Vagina (tissue), 2 donors: ENCODE data around the gene ZNF830. TPM values are rescaled to one million over a fixed set of nuclear protein-coding genes. Genes with fewer than 3 reads are reported as not detected.

Source experiments
- DNase-seq, 2 donors: peaks; one replicate each; pipeline ENCODE4 v3.0.0-alpha.2; 2017; ENCODE audit errors: extremely low spot score in 2 of 2
- H3K27ac ChIP-seq: fragments of 200-600 bp; sonication (generic); one replicate; pipeline ENCODE4 v1.5.1; 2019
- H3K27me3 ChIP-seq: fragments of 200-600 bp; sonication (generic); one replicate; pipeline ENCODE4 v1.5.1; 2019
- H3K36me3 ChIP-seq, 2 donors: fragments of 200-600 bp; sonication (generic); one replicate each; pipeline ENCODE4 v1.5.1; 2017 to 2019
- H3K4me1 ChIP-seq: fragments of 200-600 bp; sonication (generic); one replicate; pipeline ENCODE4 v1.5.1; 2019
- H3K4me3 ChIP-seq, 2 donors: fragments of 200-600 bp; sonication (generic); 1 replicate in 1 of 2; 2 replicates in 1 of 2; pipeline ENCODE4 v1.5.1; 2016 to 2019
- H3K9me3 ChIP-seq: fragments of 200-600 bp; sonication (generic); one replicate; pipeline ENCODE4 v1.5.1; 2019
- POLR2A ChIP-seq, 2 donors: fragments of 450-650 bp; IDR thresholded peaks; one replicate each; pipeline ENCODE4 v1.6.1; 2017; ENCODE audit warnings: antibody characterized with exemption in 2 of 2, mild to moderate bottlenecking in 2 of 2, moderate library complexity in 2 of 2
- POLR2AphosphoS5 ChIP-seq, 2 donors: sonication (generic); formaldehyde crosslinking; IDR thresholded peaks; one replicate each; pipeline ENCODE4 v1.9.0; 2017; ENCODE audit warnings: antibody characterized with exemption in 2 of 2, mild to moderate bottlenecking in 2 of 2, low read depth in 1 of 2; ENCODE audit not compliant: insufficient read depth in 1 of 2
- intact Hi-C: fragments of 100-400 bp; cut with DNase I; formaldehyde crosslinking; loops from one replicate; pipeline ENCODE4 v1.15.1; 2023
- total RNA-seq: library from RNA; depleted of rRNA; stranded (reverse); fragments of >200 nt; gene quantifications from one replicate; pipeline ENCODE4 v1.2.3, GENCODE V29; 2016
- TF ChIP-seq, protein P1 (sequence below), 3 experiments: fragments of 450-650 bp in 2 of 3; fragments of 200-600 bp in 1 of 3; sonication (generic) in 1 of 3; IDR thresholded peaks; one replicate each; pipeline ENCODE4 v1.5.1; 2017 to 2019; ENCODE audit warnings: antibody characterized with exemption in 3 of 3, mild to moderate bottlenecking in 2 of 3, moderate library complexity in 2 of 3

The ZNF830 gene
- total RNA-seq, 1 donor from 2014 or later = 7.6 TPM

DNA sequence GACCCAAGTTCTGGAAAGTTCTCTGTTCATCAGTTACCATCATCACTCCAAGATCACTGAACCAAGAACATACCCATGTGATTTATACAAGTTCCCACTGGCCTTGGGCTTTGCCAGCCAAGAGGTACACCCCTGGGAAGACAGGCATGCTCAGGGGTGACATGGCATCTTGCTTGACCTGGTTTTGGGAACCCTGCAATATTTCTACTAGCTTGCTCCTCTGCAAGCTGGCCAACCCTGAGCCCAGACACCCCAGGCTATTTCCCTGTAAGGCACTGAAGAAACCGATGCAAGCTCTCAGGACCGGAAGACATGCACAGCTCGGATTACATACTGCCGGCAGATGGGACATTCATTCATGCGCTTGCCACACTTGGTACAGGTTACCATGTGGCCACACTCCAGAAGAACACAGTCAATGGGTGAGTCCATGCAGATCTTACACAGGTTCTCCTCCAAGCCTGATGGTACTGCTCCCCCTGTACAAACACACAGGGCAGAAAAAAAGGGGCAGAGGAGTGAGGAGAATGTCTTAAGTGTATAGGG is 50.4 kb downstream of the ZNF830 start:
- intact Hi-C loops = no loop called here
- Histone ChIP-seq H3K4me1 (no peaks in the 10 kb centered on the region), H3K9me3 (no peaks in the 10 kb centered on the region), H3K27ac (no peak overlapping the region), H3K36me3 (peaks cover 0 to 46% of the 10 kb centered on the region in 2 donors), H3K4me3 (no peak overlapping the region), H3K27me3 (no peaks in the 10 kb centered on the region)
- TF ChIP-seq POLR2A (IDR thresholded peaks at IDR 0.05) (no peak), POLR2AphosphoS5 (IDR thresholded peaks at IDR 0.05; ENCODE audit: insufficient read depth in 1 of 2, low read depth in 1 of 2) (no peak)
- TF ChIP-seq, protein P1, sequence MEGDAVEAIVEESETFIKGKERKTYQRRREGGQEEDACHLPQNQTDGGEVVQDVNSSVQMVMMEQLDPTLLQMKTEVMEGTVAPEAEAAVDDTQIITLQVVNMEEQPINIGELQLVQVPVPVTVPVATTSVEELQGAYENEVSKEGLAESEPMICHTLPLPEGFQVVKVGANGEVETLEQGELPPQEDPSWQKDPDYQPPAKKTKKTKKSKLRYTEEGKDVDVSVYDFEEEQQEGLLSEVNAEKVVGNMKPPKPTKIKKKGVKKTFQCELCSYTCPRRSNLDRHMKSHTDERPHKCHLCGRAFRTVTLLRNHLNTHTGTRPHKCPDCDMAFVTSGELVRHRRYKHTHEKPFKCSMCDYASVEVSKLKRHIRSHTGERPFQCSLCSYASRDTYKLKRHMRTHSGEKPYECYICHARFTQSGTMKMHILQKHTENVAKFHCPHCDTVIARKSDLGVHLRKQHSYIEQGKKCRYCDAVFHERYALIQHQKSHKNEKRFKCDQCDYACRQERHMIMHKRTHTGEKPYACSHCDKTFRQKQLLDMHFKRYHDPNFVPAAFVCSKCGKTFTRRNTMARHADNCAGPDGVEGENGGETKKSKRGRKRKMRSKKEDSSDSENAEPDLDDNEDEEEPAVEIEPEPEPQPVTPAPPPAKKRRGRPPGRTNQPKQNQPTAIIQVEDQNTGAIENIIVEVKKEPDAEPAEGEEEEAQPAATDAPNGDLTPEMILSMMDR (IDR thresholded peaks at IDR 0.05) = no peak
- DNase-seq = no peak

Other genes with a start within 250 kb of the ZNF830 start
- gene CCT6B, start 80 bp upstream of the ZNF830 start, total RNA-seq = 1.7 TPM
- gene LIG3, start 19.0 kb downstream of the ZNF830 start, total RNA-seq = 30.0 TPM
- gene RFFL, start 102.2 kb downstream of the ZNF830 start, total RNA-seq = 25.3 TPM
- 5.2 TPM for gene RAD51D, start 158.3 kb downstream of the ZNF830 start, total RNA-seq
- gene FNDC8, start 160.1 kb downstream of the ZNF830 start, total RNA-seq = not detected
- 25.8 TPM for gene NLE1, start 180.8 kb downstream of the ZNF830 start, total RNA-seq
- not detected for gene UNC45B, start 186.3 kb downstream of the ZNF830 start, total RNA-seq
- gene SLC35G3, start 232.9 kb downstream of the ZNF830 start, total RNA-seq = not detected